ENCODE measurements around the gene DNHD1.

DNA sequence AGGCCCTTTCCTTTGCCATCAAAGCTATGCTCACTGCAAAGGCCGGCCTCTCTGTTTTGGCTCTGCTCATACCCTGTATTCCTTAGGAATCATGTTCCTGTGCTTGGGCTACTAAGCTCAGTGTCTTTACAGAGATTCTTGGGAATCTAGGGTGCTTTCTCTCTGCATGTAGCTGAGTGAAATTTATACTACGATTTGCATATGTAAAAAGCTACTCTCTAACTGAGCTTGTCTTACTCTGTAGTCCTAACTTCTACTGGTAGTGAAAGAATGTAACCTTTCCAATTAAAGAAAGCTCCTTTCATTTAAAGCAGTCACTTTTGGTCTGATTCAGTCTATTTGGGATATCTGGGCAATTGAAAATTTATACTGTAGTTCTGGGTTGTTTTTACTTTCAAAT lies 32.2 kb downstream of the DNHD1 start:
- TF ChIP-seq ATF1 (CRISPR knock-in tag; IDR thresholded peaks at IDR 0.05): no peak
- no peak for TF ChIP-seq CREM (CRISPR knock-in tag; IDR thresholded peaks at IDR 0.05)
- no peak for TF ChIP-seq CTCF (IDR thresholded peaks at IDR 0.05)
- TF ChIP-seq SP1 (CRISPR knock-in tag; conservative IDR thresholded peaks at IDR 0.05): no peak
- TF ChIP-seq ZNF138 (CRISPR knock-in tag; conservative IDR thresholded peaks at IDR 0.05): no peak
- TF ChIP-seq KAT7 (CRISPR knock-in tag; IDR thresholded peaks at IDR 0.05; ENCODE audit: borderline replicate concordance): no peak
- TF ChIP-seq, protein P1, sequence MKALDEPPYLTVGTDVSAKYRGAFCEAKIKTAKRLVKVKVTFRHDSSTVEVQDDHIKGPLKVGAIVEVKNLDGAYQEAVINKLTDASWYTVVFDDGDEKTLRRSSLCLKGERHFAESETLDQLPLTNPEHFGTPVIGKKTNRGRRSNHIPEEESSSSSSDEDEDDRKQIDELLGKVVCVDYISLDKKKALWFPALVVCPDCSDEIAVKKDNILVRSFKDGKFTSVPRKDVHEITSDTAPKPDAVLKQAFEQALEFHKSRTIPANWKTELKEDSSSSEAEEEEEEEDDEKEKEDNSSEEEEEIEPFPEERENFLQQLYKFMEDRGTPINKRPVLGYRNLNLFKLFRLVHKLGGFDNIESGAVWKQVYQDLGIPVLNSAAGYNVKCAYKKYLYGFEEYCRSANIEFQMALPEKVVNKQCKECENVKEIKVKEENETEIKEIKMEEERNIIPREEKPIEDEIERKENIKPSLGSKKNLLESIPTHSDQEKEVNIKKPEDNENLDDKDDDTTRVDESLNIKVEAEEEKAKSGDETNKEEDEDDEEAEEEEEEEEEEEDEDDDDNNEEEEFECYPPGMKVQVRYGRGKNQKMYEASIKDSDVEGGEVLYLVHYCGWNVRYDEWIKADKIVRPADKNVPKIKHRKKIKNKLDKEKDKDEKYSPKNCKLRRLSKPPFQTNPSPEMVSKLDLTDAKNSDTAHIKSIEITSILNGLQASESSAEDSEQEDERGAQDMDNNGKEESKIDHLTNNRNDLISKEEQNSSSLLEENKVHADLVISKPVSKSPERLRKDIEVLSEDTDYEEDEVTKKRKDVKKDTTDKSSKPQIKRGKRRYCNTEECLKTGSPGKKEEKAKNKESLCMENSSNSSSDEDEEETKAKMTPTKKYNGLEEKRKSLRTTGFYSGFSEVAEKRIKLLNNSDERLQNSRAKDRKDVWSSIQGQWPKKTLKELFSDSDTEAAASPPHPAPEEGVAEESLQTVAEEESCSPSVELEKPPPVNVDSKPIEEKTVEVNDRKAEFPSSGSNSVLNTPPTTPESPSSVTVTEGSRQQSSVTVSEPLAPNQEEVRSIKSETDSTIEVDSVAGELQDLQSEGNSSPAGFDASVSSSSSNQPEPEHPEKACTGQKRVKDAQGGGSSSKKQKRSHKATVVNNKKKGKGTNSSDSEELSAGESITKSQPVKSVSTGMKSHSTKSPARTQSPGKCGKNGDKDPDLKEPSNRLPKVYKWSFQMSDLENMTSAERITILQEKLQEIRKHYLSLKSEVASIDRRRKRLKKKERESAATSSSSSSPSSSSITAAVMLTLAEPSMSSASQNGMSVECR (CRISPR knock-in tag; IDR thresholded peaks at IDR 0.05; ENCODE audit: borderline replicate concordance): no peak
- TF ChIP-seq, protein P2, sequence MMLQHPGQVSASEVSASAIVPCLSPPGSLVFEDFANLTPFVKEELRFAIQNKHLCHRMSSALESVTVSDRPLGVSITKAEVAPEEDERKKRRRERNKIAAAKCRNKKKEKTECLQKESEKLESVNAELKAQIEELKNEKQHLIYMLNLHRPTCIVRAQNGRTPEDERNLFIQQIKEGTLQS (CRISPR knock-in tag; conservative IDR thresholded peaks at IDR 0.05): no peak
- TF ChIP-seq CREB1 (CRISPR knock-in tag; IDR thresholded peaks at IDR 0.05): no peak
- TF ChIP-seq MXD4 (CRISPR knock-in tag; IDR thresholded peaks at IDR 0.05; ENCODE audit: borderline replicate concordance): no peak
- no peak for TF ChIP-seq HMGXB4 (CRISPR knock-in tag; IDR thresholded peaks at IDR 0.05)
- no peak for TF ChIP-seq IRF2 (CRISPR knock-in tag; IDR thresholded peaks at IDR 0.05; ENCODE audit: borderline replicate concordance, low read depth)
- no peak for TF ChIP-seq ZSCAN18 (CRISPR knock-in tag; IDR thresholded peaks at IDR 0.05)
- no peak for TF ChIP-seq ETV6 (CRISPR knock-in tag; IDR thresholded peaks at IDR 0.05)
